Spleen (tissue), 11 donors: ENCODE measurements around the gene LENEP. TPM values are rescaled to one million over a fixed set of nuclear protein-coding genes. Genes with fewer than 3 reads are reported as not detected.

Experiments
- DNase-seq: peaks from one replicate; pipeline ENCODE4 v3.0.0-alpha.2; 2020
- H3K27ac ChIP-seq, 8 donors: fragments of 200-600 bp; sonication (generic) in 7 of 8; 1 replicate in 4 of 8; 2 replicates in 4 of 8; pipeline versions ENCODE4 v1.5.0 to v1.8.0; 2016 to 2021; ENCODE audit warnings: inconsistent platforms in 4 of 8, mild to moderate bottlenecking in 4 of 8, moderate library complexity in 1 of 8
- H3K27me3 ChIP-seq, 7 donors: fragments of 200-600 bp; sonication (generic) in 6 of 7; replicated peaks in 1 of 7; 1 replicate in 4 of 7; 2 replicates in 3 of 7; pipeline versions ENCODE4 v1.5.0 to v1.8.0; 2016 to 2021; ENCODE audit warnings: inconsistent platforms in 3 of 7, mild to moderate bottlenecking in 1 of 7
- H3K36me3 ChIP-seq, 6 donors: fragments of 200-600 bp; sonication (generic) in 5 of 6; 1 replicate in 4 of 6; 2 replicates in 2 of 6; pipeline versions ENCODE4 v1.5.0 to v1.8.0; 2016 to 2021; ENCODE audit warnings: inconsistent platforms in 2 of 6
- H3K4me1 ChIP-seq, 6 donors: fragments of 200-600 bp; sonication (generic) in 5 of 6; 1 replicate in 3 of 6; 2 replicates in 3 of 6; pipeline versions ENCODE4 v1.5.0 to v1.8.0; 2016 to 2021; ENCODE audit warnings: inconsistent platforms in 3 of 6
- H3K4me3 ChIP-seq, 8 donors: fragments of 200-600 bp; sonication (generic) in 7 of 8; 1 replicate in 4 of 8; 2 replicates in 4 of 8; pipeline versions ENCODE4 v1.5.0 to v1.8.0; 2016 to 2021; ENCODE audit warnings: inconsistent platforms in 4 of 8, mild to moderate bottlenecking in 4 of 8, moderate library complexity in 2 of 8
- H3K9me3 ChIP-seq, 8 donors: fragments of 200-600 bp; sonication (generic) in 7 of 8; 1 replicate in 4 of 8; 2 replicates in 4 of 8; pipeline versions ENCODE4 v1.5.0 to v1.8.0; 2016 to 2021; ENCODE audit warnings: inconsistent platforms in 4 of 8
- POLR2A ChIP-seq, 3 donors: fragments of 450-650 bp; IDR thresholded peaks; one replicate each; pipeline ENCODE4 v1.5.1; 2017; ENCODE audit warnings: antibody characterized with exemption in 3 of 3, mild to moderate bottlenecking in 1 of 3
- POLR2AphosphoS5 ChIP-seq, 3 donors: sonication (generic); formaldehyde crosslinking; IDR thresholded peaks; one replicate each; pipeline ENCODE4 v1.5.1; 2017; ENCODE audit warnings: antibody characterized with exemption in 3 of 3
- WGBS, 5 donors: extraction: QIAGEN DNeasy Blood & Tissue Kit in 3 of 5; methylation state at CpG; one replicate each; pipeline versions ENCODE4 v1.1.5 to v1.1.7; 2013 to 2018; 5-methylcytosine and 5-hydroxymethylcytosine counted together
- intact Hi-C: fragments of 100-400 bp; cut with DNase I; formaldehyde crosslinking; loops from one replicate; pipeline ENCODE4 v1.15.0; 2023; ENCODE audit warnings: low total_unique reads
- polyA plus RNA-seq, 3 donors: library from polyadenylated mRNA; stranded (reverse); fragments of 200-250 nt; gene quantifications; one replicate each; pipeline ENCODE4 v1.2.1, GENCODE V29; 2013
- total RNA-seq, 7 donors: library from RNA; depleted of rRNA in 3 of 7; stranded (reverse); fragments of >200 nt in 3 of 7; fragmentation: NEBNext Ultra II Directional in 4 of 7; extraction: Animal tissue kit (Norgen Biotek cat#: 25700) in 4 of 7; gene quantifications; one replicate each; pipeline versions ENCODE4 v1.1.0 to v1.2.1, GENCODE V29; 2016 to 2021
- TF ChIP-seq, protein P1 (sequence below), 11 experiments: fragments of 200-600 bp in 7 of 11; fragments of 450-650 bp in 4 of 11; sonication (generic) in 4 of 11; IDR thresholded peaks in 8 of 11; conservative IDR thresholded peaks in 3 of 11; 1 replicate in 7 of 11; 2 replicates in 4 of 11; pipeline versions ENCODE4 v1.4.0 to v1.8.0; 2016 to 2021; ENCODE audit warnings: antibody characterized with exemption in 11 of 11, inconsistent platforms in 4 of 11, mild to moderate bottlenecking in 1 of 11
- donor health status: healthy with polysubstance abuse.
- donor health status: DM: no; HTN: no; CAD: no; lungs with moderate emphysema.
- donor health status: DM: no; HTN: no; CAD: no.
- donor health status: Bipolar disorder and iron deficiency.
- donor health status: healthy.
- donor health status: DM: no; HTN: no; CAD: no.
- donor health status: DM: yes; HTN: yes; CAD: no.

Gene LENEP
- total and polyA plus RNA-seq, 10 donors = 0.60 TPM; not detected in 9

DNA sequence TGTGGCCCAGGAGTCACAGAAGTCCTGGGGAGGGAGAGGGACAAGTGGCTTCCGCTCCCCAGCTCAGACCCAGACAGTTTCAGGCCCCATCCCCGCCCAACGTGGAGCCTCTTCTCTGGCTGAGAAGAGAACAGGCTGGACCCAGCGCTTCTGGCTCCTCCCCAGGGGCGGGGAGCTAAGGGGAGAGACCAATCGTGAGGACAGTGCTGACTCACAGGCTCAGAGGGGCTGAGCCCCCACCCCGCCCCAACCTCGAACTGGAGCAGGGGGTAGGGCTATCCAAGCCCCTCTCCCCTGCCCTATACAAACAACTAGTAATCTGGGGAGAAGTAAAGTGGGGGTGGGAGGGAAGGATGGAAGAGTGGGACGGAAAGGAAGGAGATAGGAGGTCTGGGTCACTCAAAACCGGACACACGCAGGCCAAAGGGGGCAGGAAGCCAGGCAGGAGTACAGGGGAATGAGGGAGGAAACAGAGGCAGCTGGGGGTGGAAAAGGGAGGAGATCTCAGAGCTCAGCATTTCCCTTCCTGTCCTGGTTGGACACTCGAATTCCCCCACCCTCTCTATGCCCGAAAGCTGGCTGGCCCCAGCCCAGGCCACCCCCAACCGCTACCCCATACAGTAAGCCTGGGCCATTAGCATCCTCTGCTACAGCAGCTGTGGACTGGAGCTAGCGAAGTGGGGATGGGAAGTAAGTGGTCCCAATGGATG lies 22.6 kb upstream of the LENEP start, which contains the start of gene SHC1:
Gene SHC1 (minus strand): TSS at position 117 of the 710 bp plus-strand sequence. CDS start 221 bp downstream, outside the sequence.
- Histone ChIP-seq H3K27ac (peak within 1 kb of the TSS; percentile 88 to 100 (median 98)), H3K27me3 (no peaks in the 10 kb centered on the region), H3K4me3 (peak within 1 kb of the TSS; percentile 12 to 81 (median 32)), H3K9me3 (no peaks in the 10 kb centered on the region), H3K4me1 (peaks cover 32 to 87% (median 72%) of the 10 kb centered on the region in 6 donors), H3K36me3 (peaks cover 3 to 50% (median 30%) of the 10 kb centered on the region in 6 donors)
- intact Hi-C loops = no loop called here
- WGBS, 5 donors = 21 to 34% (median 27%) methylated on average over 15 of the region's 15 CpGs
- TF ChIP-seq, protein P1, sequence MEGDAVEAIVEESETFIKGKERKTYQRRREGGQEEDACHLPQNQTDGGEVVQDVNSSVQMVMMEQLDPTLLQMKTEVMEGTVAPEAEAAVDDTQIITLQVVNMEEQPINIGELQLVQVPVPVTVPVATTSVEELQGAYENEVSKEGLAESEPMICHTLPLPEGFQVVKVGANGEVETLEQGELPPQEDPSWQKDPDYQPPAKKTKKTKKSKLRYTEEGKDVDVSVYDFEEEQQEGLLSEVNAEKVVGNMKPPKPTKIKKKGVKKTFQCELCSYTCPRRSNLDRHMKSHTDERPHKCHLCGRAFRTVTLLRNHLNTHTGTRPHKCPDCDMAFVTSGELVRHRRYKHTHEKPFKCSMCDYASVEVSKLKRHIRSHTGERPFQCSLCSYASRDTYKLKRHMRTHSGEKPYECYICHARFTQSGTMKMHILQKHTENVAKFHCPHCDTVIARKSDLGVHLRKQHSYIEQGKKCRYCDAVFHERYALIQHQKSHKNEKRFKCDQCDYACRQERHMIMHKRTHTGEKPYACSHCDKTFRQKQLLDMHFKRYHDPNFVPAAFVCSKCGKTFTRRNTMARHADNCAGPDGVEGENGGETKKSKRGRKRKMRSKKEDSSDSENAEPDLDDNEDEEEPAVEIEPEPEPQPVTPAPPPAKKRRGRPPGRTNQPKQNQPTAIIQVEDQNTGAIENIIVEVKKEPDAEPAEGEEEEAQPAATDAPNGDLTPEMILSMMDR (IDR thresholded peaks at IDR 0.05 in 8 of 11, conservative IDR thresholded peaks at IDR 0.05 in 3 of 11) = no peak
- TF ChIP-seq POLR2A (IDR thresholded peaks at IDR 0.05) (peak in 2 of 3 donors; percentile 36 to 75), POLR2AphosphoS5 (IDR thresholded peaks at IDR 0.05) (peak; percentile 84 to 95 (median 94))
- DNase-seq = peak; percentile 92

GRCh38 chr1:154971341-154971998 lies 21.9 kb upstream of the LENEP start:
- WGBS, 5 donors = 55 to 74% (median 66%) methylated on average over 10 of the region's 10 CpGs
- Histone ChIP-seq H3K27me3 (no peaks in the 10 kb centered on the region), H3K36me3 (peaks cover 3 to 43% (median 23%) of the 10 kb centered on the region in 6 donors), H3K27ac (peak overlapping the region; percentile 88 to 100 (median 98)), H3K4me3 (peak overlapping the region in 3 of 8 donors; percentile 38 to 81 (median 43)), H3K4me1 (peaks cover 35 to 87% (median 75%) of the 10 kb centered on the region in 6 donors), H3K9me3 (no peaks in the 10 kb centered on the region)
- intact Hi-C loops = no loop called here
- TF ChIP-seq, protein P1 (IDR thresholded peaks at IDR 0.05 in 8 of 11, conservative IDR thresholded peaks at IDR 0.05 in 3 of 11) = no peak
- no peak for TF ChIP-seq POLR2AphosphoS5 (IDR thresholded peaks at IDR 0.05)
- no peak for TF ChIP-seq POLR2A (IDR thresholded peaks at IDR 0.05)
- DNase-seq = peak; percentile 51

DNA sequence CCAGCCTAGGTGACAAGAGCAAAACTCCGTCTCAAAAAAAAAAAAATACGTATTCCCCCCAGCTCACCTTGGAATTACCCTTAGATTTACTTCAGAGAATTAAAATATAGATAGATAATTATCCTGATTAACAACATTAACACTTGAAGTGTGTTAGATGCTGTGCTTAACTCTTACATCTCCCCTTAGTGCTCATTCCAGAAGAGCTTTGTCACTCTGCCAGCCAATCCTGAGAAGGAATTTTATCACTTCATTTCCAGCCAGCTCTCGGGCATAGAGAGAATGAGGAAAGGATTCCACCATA lies 21.2 kb upstream of the LENEP start:
- H3K9me3 ChIP-seq = no peaks in the 10 kb centered on the region
- 72 to 86% (median 75%) methylated on average over 3 of the region's 3 CpGs for WGBS, 5 donors
- H3K27me3 ChIP-seq = no peaks in the 10 kb centered on the region
- no peak for DNase-seq
- peaks cover 35 to 87% (median 74%) of the 10 kb centered on the region in 6 donors for H3K4me1 ChIP-seq
- peaks cover 3 to 36% (median 17%) of the 10 kb centered on the region in 6 donors for H3K36me3 ChIP-seq
- H3K4me3 ChIP-seq = peak overlapping the region in 3 of 8 donors; percentile 62 to 81 (median 71)
- peak overlapping the region; percentile 88 to 100 (median 98) for H3K27ac ChIP-seq
- TF ChIP-seq POLR2A (IDR thresholded peaks at IDR 0.05) (no peak), POLR2AphosphoS5 (IDR thresholded peaks at IDR 0.05) (no peak)
- TF ChIP-seq, protein P1 (IDR thresholded peaks at IDR 0.05 in 8 of 11, conservative IDR thresholded peaks at IDR 0.05 in 3 of 11) = no peak
- intact Hi-C loops = no loop called here
